ENCODE data around the gene ATP11B. TPM values are rescaled to one million over a fixed set of nuclear protein-coding genes. Genes with fewer than 3 reads are reported as not detected.

ATP11B gene
- polyA plus RNA-seq, 12 donors, result 38.2 to 61.0 (median 51.1) TPM; not detected in 1

GRCh38 chr3:182908471-182908870 lies 115.2 kb downstream of the ATP11B start:
- DNase-seq, result no peak

- no peak for DNase-seq
Observed at GRCh38 chr3:182909318-182910040, 116.2 kb downstream of the ATP11B start.

- no peak for DNase-seq
Observed at GRCh38 chr3:182910936-182911781, 117.9 kb downstream of the ATP11B start.

GRCh38 chr3:182911782-182912111 lies 118.4 kb downstream of the ATP11B start:
- no peak for DNase-seq

GRCh38 chr3:182912474-182912873 lies 119.2 kb downstream of the ATP11B start:
- no peak for DNase-seq

- DNase-seq, result no peak
Observed at GRCh38 chr3:182913889-182914288, 120.6 kb downstream of the ATP11B start.

- no peak for DNase-seq
Observed at GRCh38 chr3:182914341-182914740, 121.0 kb downstream of the ATP11B start.

- no peak for DNase-seq
Observed at GRCh38 chr3:182917134-182917533, 123.8 kb downstream of the ATP11B start.

GRCh38 chr3:182919866-182920357 lies 126.6 kb downstream of the ATP11B start:
- DNase-seq, result no peak

GRCh38 chr3:182920515-182921084 lies 127.3 kb downstream of the ATP11B start:
- DNase-seq, result no peak

- no peak for DNase-seq
Observed at GRCh38 chr3:182921665-182922355, 128.5 kb downstream of the ATP11B start.

- no peak for DNase-seq
Observed at GRCh38 chr3:182925330-182925943, 132.1 kb downstream of the ATP11B start.

GRCh38 chr3:182925944-182926337 lies 132.6 kb downstream of the ATP11B start:
- no peak for DNase-seq

GRCh38 chr3:182935803-182936202 lies 142.5 kb downstream of the ATP11B start:
- DNase-seq, result no peak

- DNase-seq, result no peak
Observed at GRCh38 chr3:182936239-182936917, 143.1 kb downstream of the ATP11B start.

- no peak for DNase-seq
Observed at GRCh38 chr3:182936918-182937285, 143.6 kb downstream of the ATP11B start.

GRCh38 chr3:182937293-182938051 lies 144.2 kb downstream of the ATP11B start:
- no peak for DNase-seq

- no peak for DNase-seq
Observed at GRCh38 chr3:182940266-182940808, 147.0 kb downstream of the ATP11B start.

GRCh38 chr3:182941719-182942118 lies 148.4 kb downstream of the ATP11B start:
- no peak for DNase-seq

GRCh38 chr3:182947888-182948287 lies 154.6 kb downstream of the ATP11B start:
- no peak for DNase-seq

Measured in muscle of arm (tissue), 12 donors.